GM12878 (cell line): Measurements from ENCODE around the gene SMARCA4. TPM values are rescaled to one million over a fixed set of nuclear protein-coding genes. Genes with fewer than 3 reads are reported as not detected.

ENCODE experiments used
- ATAC-seq: fragments of 200-7000 bp; cut with Tn5 transposase; 3 replicates; pipeline ENCODE4 v1.9.1; 2020; ENCODE audit warnings: mild to moderate bottlenecking, moderate library complexity
- BruUV-seq: library from RNA; stranded (reverse); fragments of 400-500 nt; replicated peaks from 2 replicates; lab custom pipeline; 2021; lab: Mats Ljungman, UMichigan
- CTCF ChIA-PET: fragments of 300-600 bp; sonication (Branson Sonifier 250); formaldehyde crosslinking; extraction: SDS; loops from one replicate; lab custom pipeline; 2021; ENCODE audit warnings: inconsistent platforms; lab: Yijun Ruan, JAX
- POLR2A ChIA-PET: fragments of 350-600 bp; formaldehyde crosslinking; extraction: SDS; loops from one replicate; lab custom pipeline; 2021; ENCODE audit warnings: inconsistent platforms; lab: Charles Lee
- RAD21 ChIA-PET: fragments of 300-600 bp; sonication (Branson Sonifier 250); formaldehyde crosslinking; loops from one replicate; lab custom pipeline; 2023; ENCODE audit warnings: antibody characterized with exemption; ENCODE audit not compliant: unreplicated experiment; lab: Charles Lee
- SMC1A ChIA-PET: fragments of 300-600 bp; sonication (Branson Sonifier 250); formaldehyde crosslinking; loops from one replicate; lab custom pipeline; 2023; ENCODE audit not compliant: unreplicated experiment, uncharacterized antibody; lab: Charles Lee
- DNase-seq: peaks from one replicate; pipeline ENCODE4 v3.0.0-alpha.2; 2011; ENCODE audit warnings: low read depth, low spot score
- FAIRE-seq: peaks from 3 replicates; lab custom pipeline; 2011; peaks lifted over from hg19 to GRCh38; lab: Jason Lieb, UNC
- H2AFZ ChIP-seq: 2 replicates; pipeline ENCODE4 v1.6.0; 2011; ENCODE audit warnings: low read depth, low read length, control low read depth; ENCODE audit not compliant: control insufficient read depth
- H3K27ac ChIP-seq: 2 replicates; pipeline ENCODE4 v1.5.1; 2011; ENCODE audit warnings: control low read depth; ENCODE audit not compliant: control insufficient read depth, insufficient read depth
- H3K27me3 ChIP-seq, 2 experiments: replicated peaks in 1 of 2; 2 replicates each; pipeline versions ENCODE4 v1.6.0 to v1.6.1; 2011; ENCODE audit warnings: low read length in 1 of 2; ENCODE audit not compliant: control insufficient read depth in 2 of 2, insufficient read depth in 2 of 2
- H3K36me3 ChIP-seq, 2 experiments: 2 replicates each; pipeline ENCODE4 v1.5.1; 2011; ENCODE audit warnings: low read length in 1 of 2; ENCODE audit not compliant: control insufficient read depth in 2 of 2, insufficient read depth in 2 of 2
- H3K4me1 ChIP-seq: 2 replicates; pipeline ENCODE4 v1.6.1; 2011; ENCODE audit warnings: mild to moderate bottlenecking, low read length, moderate library complexity, mixed read lengths; ENCODE audit not compliant: control insufficient read depth, insufficient read depth
- H3K4me2 ChIP-seq: 2 replicates; pipeline ENCODE4 v1.6.0; 2011; ENCODE audit warnings: control low read depth; ENCODE audit not compliant: control insufficient read depth, insufficient read depth
- H3K4me3 ChIP-seq: fragments of 200-600 bp; sonication (generic); 2 replicates; pipeline ENCODE4 v1.5.1; 2016
- H3K79me2 ChIP-seq: 2 replicates; pipeline ENCODE4 v1.6.0; 2011; ENCODE audit warnings: low read length; ENCODE audit not compliant: control insufficient read depth, insufficient read depth
- H3K9ac ChIP-seq: 2 replicates; pipeline ENCODE4 v1.8.0; 2011; ENCODE audit warnings: low read length, control low read depth, mixed read lengths; ENCODE audit not compliant: control insufficient read depth, insufficient read depth
- H3K9me3 ChIP-seq: replicated peaks from 3 replicates; pipeline ENCODE4 v1.5.1; 2011; ENCODE audit warnings: mild to moderate bottlenecking, low read length; ENCODE audit not compliant: control insufficient read depth, insufficient read depth
- H4K20me1 ChIP-seq: 2 replicates; pipeline ENCODE4 v1.6.0; 2011; ENCODE audit not compliant: control insufficient read depth, insufficient read depth
- BCL3 ChIP-seq: IDR thresholded peaks from 2 replicates; pipeline ENCODE4 v1.6.1; 2011; ENCODE audit warnings: borderline replicate concordance, low read depth, mild to moderate bottlenecking, moderate library complexity, low read length; ENCODE audit not compliant: insufficient read depth, poor library complexity, severe bottlenecking
- CREB1 ChIP-seq: IDR thresholded peaks from 2 replicates; pipeline ENCODE4 v1.6.1; 2012; ENCODE audit warnings: low read depth, mild to moderate bottlenecking, inconsistent platforms
- E2F4 ChIP-seq: IDR thresholded peaks from 2 replicates; pipeline ENCODE4 v1.6.1; 2012; ENCODE audit warnings: low read depth, low read length, improper control_type of control experiment
- ESRRA ChIP-seq: IDR thresholded peaks from 2 replicates; pipeline ENCODE4 v1.6.1; 2012; ENCODE audit warnings: mild to moderate bottlenecking, low read length, improper control_type of control experiment
- EZH2 ChIP-seq: IDR thresholded peaks from 2 replicates; pipeline ENCODE4 v1.6.1; 2012; ENCODE audit warnings: low read depth, mild to moderate bottlenecking, control low read depth, inconsistent platforms, low read length, borderline replicate concordance; ENCODE audit not compliant: control insufficient read depth
- FOXM1 ChIP-seq: IDR thresholded peaks from 2 replicates; pipeline ENCODE4 v1.6.1; 2012; ENCODE audit warnings: low read depth, mild to moderate bottlenecking, inconsistent platforms, low read length, moderate library complexity
- IKZF2 ChIP-seq, 2 experiments: fragments of 450-650 bp; IDR thresholded peaks; 2 replicates each; pipeline ENCODE4 v1.6.1; 2017; ENCODE audit warnings: mild to moderate bottlenecking in 2 of 2, moderate library complexity in 2 of 2
- MAX ChIP-seq: IDR thresholded peaks from 2 replicates; pipeline ENCODE4 v1.6.1; 2012; ENCODE audit warnings: low read depth, low read length, improper control_type of control experiment
- NFYB ChIP-seq: IDR thresholded peaks from 2 replicates; pipeline ENCODE4 v1.6.1; 2011; ENCODE audit warnings: low read depth, mild to moderate bottlenecking, low read length, improper control_type of control experiment, moderate library complexity; ENCODE audit not compliant: insufficient read depth
- SPI1 ChIP-seq: IDR thresholded peaks from 2 replicates; pipeline ENCODE4 v1.6.1; 2011; ENCODE audit warnings: low read depth, mild to moderate bottlenecking, low read length, moderate library complexity, borderline replicate concordance; ENCODE audit not compliant: insufficient read depth
- TCF3 ChIP-seq: IDR thresholded peaks from 2 replicates; pipeline ENCODE4 v1.6.1; 2012; ENCODE audit warnings: low read depth, mild to moderate bottlenecking, low read length, borderline replicate concordance; ENCODE audit not compliant: insufficient read depth
- YBX1 ChIP-seq: fragments of 450-650 bp; IDR thresholded peaks from 2 replicates; pipeline ENCODE4 v1.6.1; 2016; ENCODE audit warnings: antibody characterized with exemption
- ZNF217 ChIP-seq: fragments of 450-650 bp; IDR thresholded peaks from 2 replicates; pipeline ENCODE4 v1.6.1; 2017; ENCODE audit warnings: antibody characterized with exemption, mild to moderate bottlenecking
- ZNF384 ChIP-seq: IDR thresholded peaks from 2 replicates; pipeline ENCODE4 v1.6.1; 2012; ENCODE audit warnings: low read depth, mild to moderate bottlenecking, low read length, improper control_type of control experiment, borderline replicate concordance
- WGBS: methylation state at CpG from one replicate; pipeline ENCODE4 v1.1.6; 2016; ENCODE audit warnings: low lambda C conversion rate; ENCODE audit not compliant: insufficient replicate concordance, insufficient coverage; ENCODE audit errors: missing lambda C conversion rate; 5-methylcytosine and 5-hydroxymethylcytosine counted together
- in situ Hi-C: fragments of 300-500 bp; cut with MboI; formaldehyde crosslinking; loops from 9 replicates; pipeline ENCODE4 v1.14.3; 2018; ENCODE audit warnings: mixed read lengths
- intact Hi-C: fragments of 100-400 bp; cut with micrococcal nuclease; formaldehyde crosslinking; loops from one replicate; pipeline ENCODE4 v1.14.2; 2022; ENCODE audit not compliant: unreplicated experiment
- polyA plus RNA-seq, 11 experiments: library from polyadenylated mRNA; depleted of rRNA in 4 of 11; unstranded in 6 of 11; stranded (reverse) in 5 of 11; fragments of >200 nt; fragmentation: Nextera tagmentation in 4 of 11; fragmentation: Illumina TruSeq in 1 of 11; extraction: Ambion mirVana in 4 of 11; extraction: Trizol in 1 of 11; gene quantifications; 1 replicate in 1 of 11; 2 replicates in 10 of 11; pipeline versions ENCODE4 v1.2.1 to v1.2.3, GENCODE V29; 2011 to 2016; ENCODE audit warnings: inconsistent platforms in 2 of 11, missing spikeins in 2 of 11, low read depth in 1 of 11
- total RNA-seq, 4 experiments: library from RNA; depleted of rRNA in 3 of 4; stranded (reverse); fragments of >200 nt in 3 of 4; fragmentation: Illumina TruSeq in 1 of 4; extraction: Trizol in 1 of 4; gene quantifications; 2 replicates each; pipeline versions ENCODE4 v1.2.1 to v1.2.3, GENCODE V29; 2013 to 2021

The SMARCA4 gene
- total and polyA plus RNA-seq, 10 of the 15 experiments (the other 5 are each of a cell fraction or from before 2014, with no cell fraction given), result 22.4 to 175 (median 57.4) TPM

GRCh38 chr19:11106477-11106876 lies 145.6 kb downstream of the SMARCA4 start:
- H2AFZ ChIP-seq, result no peak overlapping the region
- H3K36me3 ChIP-seq, result peaks cover 38 to 43% of the 10 kb centered on the region in 2 experiments
- intact Hi-C loops, result no loop called here
- TF ChIP-seq BCL3, result peak; percentile 65
- no peak for TF ChIP-seq ZNF217
- no peak for DNase-seq
- H3K79me2 ChIP-seq, result no peaks in the 10 kb centered on the region
- in situ Hi-C loops, result no loop called here
- no TSS peak for BruUV-seq
- H3K9ac ChIP-seq, result no peak overlapping the region
- ChIA-PET RAD21 (no interaction called here), POLR2A (no interaction called here), CTCF (no interaction called here), SMC1A (no interaction called here)
- no peak overlapping the region for H3K4me3 ChIP-seq
- H3K9me3 ChIP-seq, result no peaks in the 10 kb centered on the region
- no peak for FAIRE-seq
- no peaks in the 10 kb centered on the region for H3K4me1 ChIP-seq
- 98% methylated on average over 13 of the region's 13 CpGs for WGBS
- H3K27ac ChIP-seq, result no peak overlapping the region
- ATAC-seq, result no peak
- H4K20me1 ChIP-seq, result no peaks in the 10 kb centered on the region; the same call in 1 of the 2 replicates
- no peaks in the 10 kb centered on the region for H3K27me3 ChIP-seq
- no peak overlapping the region for H3K4me2 ChIP-seq

- H3K4me3 ChIP-seq, result no peak overlapping the region
- no peaks in the 10 kb centered on the region; the same call in 1 of the 2 replicates for H4K20me1 ChIP-seq
- H2AFZ ChIP-seq, result no peak overlapping the region
- FAIRE-seq, result no peak
- ATAC-seq, result no peak
- ChIA-PET CTCF (interaction anchor here (1.0 kb wide), 1 partner anchor 167 kb away, joined by 5 read pairs; no protein-coding TSS in a partner anchor), POLR2A (interaction anchor here (0.6 to 0.7 kb wide), 2 partner anchors 13 to 45 kb away, joined by 3 to 6 read pairs; no protein-coding TSS in a partner anchor), RAD21 (no interaction called here), SMC1A (no interaction called here)
- no peaks in the 10 kb centered on the region for H3K79me2 ChIP-seq
- in situ Hi-C loops, result no loop called here
- no peak for DNase-seq
- intact Hi-C loops, result no loop called here
- H3K9ac ChIP-seq, result no peak overlapping the region
- H3K36me3 ChIP-seq, result peaks cover 41 to 42% of the 10 kb centered on the region in 2 experiments
- no peaks in the 10 kb centered on the region for H3K4me1 ChIP-seq
- no peaks in the 10 kb centered on the region for H3K27me3 ChIP-seq
- no peak overlapping the region for H3K27ac ChIP-seq
- no peaks in the 10 kb centered on the region for H3K9me3 ChIP-seq
- TSS peak; percentile 47 for BruUV-seq
- WGBS, result 98% methylated on average over 6 of the region's 6 CpGs
- TF ChIP-seq E2F4, result no peak
- TF ChIP-seq NFYB, result no peak
- no peak for TF ChIP-seq ESRRA
- TF ChIP-seq TCF3, result no peak
- no peak for TF ChIP-seq CREB1
- TF ChIP-seq FOXM1, result no peak
- no peak for TF ChIP-seq IKZF2 (IDR thresholded peaks at IDR 0.05)
- TF ChIP-seq EZH2, result no peak
- TF ChIP-seq SPI1, result no peak
- TF ChIP-seq ZNF384, result no peak
- no peak for TF ChIP-seq MAX
- TF ChIP-seq YBX1, result no peak
- no peak overlapping the region for H3K4me2 ChIP-seq
Measured at GRCh38 chr19:11108746-11109145, 147.9 kb downstream of the SMARCA4 start.
